ENCODE measurements around the gene LAMP1.

Gene LAMP1

GRCh38 chr13:113292021-113292862 lies 4.8 kb upstream of the LAMP1 start:
- H3K9me3 Mint-ChIP-seq, result no peaks in the 10 kb centered on the region
- TF ChIP-seq CTCF (IDR thresholded peaks at IDR 0.05; ENCODE audit: unreplicated experiment in 3 of 3), result no peak
- H3K4me1 Mint-ChIP-seq, result peaks cover 28% of the 10 kb centered on the region
- H3K4me3 Mint-ChIP-seq, result peak overlapping the region; percentile 72 to 78 (median 77)
- peak overlapping the region; percentile 63 to 84 (median 72) for H3K27ac Mint-ChIP-seq
- peaks cover 12% of the 10 kb centered on the region for H3K27me3 Mint-ChIP-seq (ENCODE audit: low read depth)
- H3K36me3 Mint-ChIP-seq (ENCODE audit: low read depth), result no peaks in the 10 kb centered on the region

- peaks cover 40% of the 10 kb centered on the region for H3K4me1 Mint-ChIP-seq
- TF ChIP-seq CTCF (IDR thresholded peaks at IDR 0.05; ENCODE audit: unreplicated experiment in 3 of 3), result no peak
- no peaks in the 10 kb centered on the region for H3K36me3 Mint-ChIP-seq (ENCODE audit: low read depth)
- H3K9me3 Mint-ChIP-seq, result no peaks in the 10 kb centered on the region
- peak overlapping the region in 1 of 3 experiments; percentile 49 for H3K27ac Mint-ChIP-seq
- peaks cover 16% of the 10 kb centered on the region for H3K27me3 Mint-ChIP-seq (ENCODE audit: low read depth)
- H3K4me3 Mint-ChIP-seq, result peak overlapping the region in 2 of 3 experiments; percentile 60 to 81
Measured at GRCh38 chr13:113293686-113294085, 3.4 kb upstream of the LAMP1 start.

- no peaks in the 10 kb centered on the region for H3K9me3 Mint-ChIP-seq
- H3K4me3 Mint-ChIP-seq, result peak overlapping the region; percentile 95 to 99 (median 99)
- peaks cover 13% of the 10 kb centered on the region for H3K27me3 Mint-ChIP-seq (ENCODE audit: low read depth)
- peaks cover 41% of the 10 kb centered on the region for H3K4me1 Mint-ChIP-seq
- peak overlapping the region; percentile 11 to 82 (median 54) for H3K27ac Mint-ChIP-seq
- no peaks in the 10 kb centered on the region for H3K36me3 Mint-ChIP-seq (ENCODE audit: low read depth)
- no peak for TF ChIP-seq CTCF (IDR thresholded peaks at IDR 0.05; ENCODE audit: unreplicated experiment in 3 of 3)
Measured at GRCh38 chr13:113295776-113296175, 1.3 kb upstream of the LAMP1 start.

GRCh38 chr13:113297370-113298042 lies 467 bp downstream of the LAMP1 start:
- Mint-ChIP-seq H3K36me3 (ENCODE audit: low read depth) (no peaks in the 10 kb centered on the region), H3K9me3 (no peaks in the 10 kb centered on the region), H3K4me1 (peaks cover 31% of the 10 kb centered on the region), H3K27ac (peak overlapping the region; percentile 21 to 87 (median 79)), H3K4me3 (peak overlapping the region; percentile 93 to 99 (median 98)), H3K27me3 (ENCODE audit: low read depth) (peaks cover 9% of the 10 kb centered on the region)
- no peak for TF ChIP-seq CTCF (IDR thresholded peaks at IDR 0.05; ENCODE audit: unreplicated experiment in 3 of 3)

GRCh38 chr13:113298043-113298945 lies 1.3 kb downstream of the LAMP1 start:
- no peak for TF ChIP-seq CTCF (IDR thresholded peaks at IDR 0.05; ENCODE audit: unreplicated experiment in 3 of 3)
- peak overlapping the region; percentile 21 to 87 (median 79) for H3K27ac Mint-ChIP-seq
- H3K4me3 Mint-ChIP-seq, result peak overlapping the region; percentile 93 to 99 (median 98)
- peaks cover 29% of the 10 kb centered on the region for H3K4me1 Mint-ChIP-seq
- H3K36me3 Mint-ChIP-seq (ENCODE audit: low read depth), result no peaks in the 10 kb centered on the region
- H3K27me3 Mint-ChIP-seq (ENCODE audit: low read depth), result peaks cover 9% of the 10 kb centered on the region
- H3K9me3 Mint-ChIP-seq, result no peaks in the 10 kb centered on the region
